Sigmoid colon (tissue), 7 donors: ENCODE results near the gene ZNF75A. TPM values are rescaled to one million over a fixed set of nuclear protein-coding genes. Genes with fewer than 3 reads are reported as not detected.
A peak's percentile ranks its signal among the peaks of the same experiment; 100 is the strongest.

Experiments
- DNase-seq: peaks from one replicate; pipeline ENCODE4 v3.0.0-alpha.2; 2019
- H3K27ac ChIP-seq, 4 donors: fragments of 200-600 bp; sonication (generic); one replicate each; pipeline ENCODE4 v1.5.1; 2016 to 2019; ENCODE audit warnings: mild to moderate bottlenecking in 1 of 4
- H3K27me3 ChIP-seq, 3 donors: fragments of 200-600 bp; sonication (generic); one replicate each; pipeline ENCODE4 v1.5.1; 2019; ENCODE audit warnings: mild to moderate bottlenecking in 1 of 3
- H3K36me3 ChIP-seq, 4 donors: fragments of 200-600 bp; sonication (generic); one replicate each; pipeline ENCODE4 v1.5.1; 2016 to 2019
- H3K4me1 ChIP-seq, 4 donors: fragments of 200-600 bp; sonication (generic); one replicate each; pipeline ENCODE4 v1.5.1; 2017 to 2019
- H3K4me3 ChIP-seq, 4 donors: fragments of 200-600 bp; sonication (generic); one replicate each; pipeline ENCODE4 v1.5.1; 2017 to 2019; ENCODE audit warnings: mild to moderate bottlenecking in 2 of 4, moderate library complexity in 1 of 4
- H3K9me3 ChIP-seq, 4 donors: fragments of 200-600 bp in 3 of 4; sonication (generic) in 3 of 4; one replicate each; pipeline versions ENCODE4 v1.5.1 to v1.6.1; 2013 to 2019
- EP300 ChIP-seq, 4 donors: sonication (generic); formaldehyde crosslinking; IDR thresholded peaks; one replicate each; pipeline ENCODE4 v1.6.1; 2017; ENCODE audit warnings: antibody characterized with exemption in 4 of 4
- POLR2A ChIP-seq, 2 donors: fragments of 450-650 bp; IDR thresholded peaks; one replicate each; pipeline ENCODE4 v1.6.1; 2016; ENCODE audit warnings: antibody characterized with exemption in 2 of 2, mild to moderate bottlenecking in 2 of 2, moderate library complexity in 2 of 2
- POLR2AphosphoS5 ChIP-seq, 4 donors: sonication (generic); formaldehyde crosslinking; IDR thresholded peaks; one replicate each; pipeline ENCODE4 v1.6.1; 2017; ENCODE audit warnings: antibody characterized with exemption in 4 of 4
- WGBS, 2 donors: extraction: QIAGEN DNeasy Blood & Tissue Kit; methylation state at CpG; one replicate each; pipeline ENCODE4 v1.1.7; 2013; 5-methylcytosine and 5-hydroxymethylcytosine counted together
- intact Hi-C: fragments of 100-400 bp; cut with DNase I; formaldehyde crosslinking; loops from one replicate; pipeline ENCODE4 v1.15.1; 2023
- polyA plus RNA-seq, 3 donors: library from polyadenylated mRNA; stranded (reverse); fragments of 200-250 nt; gene quantifications; one replicate each; pipeline ENCODE4 v1.2.3, GENCODE V29; 2013
- total RNA-seq, 4 donors: library from RNA; depleted of rRNA; stranded (reverse); fragments of >200 nt; gene quantifications; one replicate each; pipeline ENCODE4 v1.1.0, GENCODE V29; 2016
- TF ChIP-seq, protein P1 (sequence below), 4 experiments: fragments of 450-650 bp in 3 of 4; fragments of 200-600 bp in 1 of 4; IDR thresholded peaks; one replicate each; pipeline ENCODE4 v1.5.1; 2016 to 2019; ENCODE audit warnings: antibody characterized with exemption in 4 of 4, mild to moderate bottlenecking in 3 of 4, moderate library complexity in 2 of 4
- donor health status: healthy with polysubstance abuse.
- donor health status: Bipolar disorder and iron deficiency.
- donor health status: healthy.

The ZNF75A gene
- total and polyA plus RNA-seq, 7 donors, result 6.7 to 32.8 (median 26.6) TPM

DNA sequence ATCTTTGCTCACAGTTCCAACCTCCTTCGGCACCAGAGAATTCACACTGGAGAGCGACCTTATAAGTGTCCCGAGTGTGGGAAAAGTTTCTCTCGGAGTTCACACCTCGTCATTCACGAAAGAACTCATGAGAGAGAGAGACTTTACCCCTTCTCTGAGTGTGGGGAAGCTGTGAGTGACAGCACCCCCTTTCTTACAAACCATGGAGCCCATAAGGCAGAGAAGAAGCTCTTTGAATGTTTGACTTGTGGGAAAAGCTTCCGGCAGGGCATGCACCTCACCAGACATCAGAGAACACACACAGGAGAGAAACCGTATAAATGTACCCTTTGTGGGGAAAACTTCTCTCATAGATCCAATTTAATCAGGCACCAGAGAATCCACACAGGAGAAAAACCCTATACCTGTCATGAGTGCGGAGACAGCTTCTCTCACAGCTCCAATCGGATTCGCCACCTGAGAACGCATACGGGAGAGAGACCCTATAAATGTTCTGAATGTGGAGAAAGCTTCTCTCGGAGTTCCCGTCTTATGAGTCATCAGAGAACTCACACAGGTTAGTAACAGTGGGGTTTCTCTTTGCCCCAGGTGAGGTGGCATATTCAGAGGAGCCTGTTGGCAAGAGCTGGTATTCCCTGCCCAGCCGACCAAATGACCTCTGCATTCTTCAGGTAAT is 15.2 kb upstream of the ZNF75A start:
- H3K27me3 ChIP-seq, result no peaks in the 10 kb centered on the region
- whole genome bisulfite sequencing, 2 donors, result 98% methylated on average over 16 of the region's 16 CpGs
- TF ChIP-seq POLR2AphosphoS5 (IDR thresholded peaks at IDR 0.05) (no peak), POLR2A (IDR thresholded peaks at IDR 0.05) (no peak), EP300 (IDR thresholded peaks at IDR 0.05) (no peak)
- TF ChIP-seq, protein P1, sequence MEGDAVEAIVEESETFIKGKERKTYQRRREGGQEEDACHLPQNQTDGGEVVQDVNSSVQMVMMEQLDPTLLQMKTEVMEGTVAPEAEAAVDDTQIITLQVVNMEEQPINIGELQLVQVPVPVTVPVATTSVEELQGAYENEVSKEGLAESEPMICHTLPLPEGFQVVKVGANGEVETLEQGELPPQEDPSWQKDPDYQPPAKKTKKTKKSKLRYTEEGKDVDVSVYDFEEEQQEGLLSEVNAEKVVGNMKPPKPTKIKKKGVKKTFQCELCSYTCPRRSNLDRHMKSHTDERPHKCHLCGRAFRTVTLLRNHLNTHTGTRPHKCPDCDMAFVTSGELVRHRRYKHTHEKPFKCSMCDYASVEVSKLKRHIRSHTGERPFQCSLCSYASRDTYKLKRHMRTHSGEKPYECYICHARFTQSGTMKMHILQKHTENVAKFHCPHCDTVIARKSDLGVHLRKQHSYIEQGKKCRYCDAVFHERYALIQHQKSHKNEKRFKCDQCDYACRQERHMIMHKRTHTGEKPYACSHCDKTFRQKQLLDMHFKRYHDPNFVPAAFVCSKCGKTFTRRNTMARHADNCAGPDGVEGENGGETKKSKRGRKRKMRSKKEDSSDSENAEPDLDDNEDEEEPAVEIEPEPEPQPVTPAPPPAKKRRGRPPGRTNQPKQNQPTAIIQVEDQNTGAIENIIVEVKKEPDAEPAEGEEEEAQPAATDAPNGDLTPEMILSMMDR (IDR thresholded peaks at IDR 0.05), result no peak
- H3K4me3 ChIP-seq, result no peak overlapping the region
- peaks cover 26 to 67% (median 43%) of the 10 kb centered on the region in 4 donors for H3K9me3 ChIP-seq
- intact Hi-C loops, result no loop called here
- H3K36me3 ChIP-seq, result peaks cover 42 to 77% (median 60%) of the 10 kb centered on the region in 4 donors
- H3K27ac ChIP-seq, result no peak overlapping the region
- DNase-seq, result no peak
- H3K4me1 ChIP-seq, result peaks cover 0 to 35% (median 9%) of the 10 kb centered on the region in 4 donors

DNA sequence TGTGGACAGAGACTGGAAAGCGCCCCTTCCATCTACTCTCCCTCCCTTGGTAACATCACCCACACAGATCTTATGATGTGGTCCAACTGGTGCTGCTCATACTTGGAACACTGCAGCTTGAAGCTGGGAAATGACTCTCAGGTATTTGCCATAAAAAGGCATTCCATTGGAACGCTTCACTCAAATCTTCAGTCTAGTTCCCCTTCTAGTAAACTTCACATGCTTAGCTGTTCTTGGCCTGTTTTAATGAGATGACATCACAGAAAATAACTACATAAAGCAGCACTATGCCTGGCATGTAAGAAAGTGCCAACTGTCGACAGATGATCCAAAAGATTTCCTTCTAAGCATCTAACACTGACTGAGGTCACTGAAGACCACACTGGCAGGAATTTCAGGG is 12.7 kb upstream of the ZNF75A start:
- no peak overlapping the region for H3K4me3 ChIP-seq
- no peaks in the 10 kb centered on the region for H3K27me3 ChIP-seq
- DNase-seq, result no peak
- H3K27ac ChIP-seq, result peak overlapping the region in 1 of 4 donors; percentile 14
- peaks cover 0 to 30% (median 0%) of the 10 kb centered on the region in 4 donors for H3K4me1 ChIP-seq
- peaks cover 39 to 56% (median 48%) of the 10 kb centered on the region in 4 donors for H3K36me3 ChIP-seq
- WGBS, 2 donors, result 98% methylated on average over 3 of the region's 3 CpGs
- intact Hi-C loops, result no loop called here
- peaks cover 28 to 67% (median 47%) of the 10 kb centered on the region in 4 donors for H3K9me3 ChIP-seq
- TF ChIP-seq EP300 (IDR thresholded peaks at IDR 0.05), result no peak
- TF ChIP-seq, protein P1 (IDR thresholded peaks at IDR 0.05), result no peak

DNA sequence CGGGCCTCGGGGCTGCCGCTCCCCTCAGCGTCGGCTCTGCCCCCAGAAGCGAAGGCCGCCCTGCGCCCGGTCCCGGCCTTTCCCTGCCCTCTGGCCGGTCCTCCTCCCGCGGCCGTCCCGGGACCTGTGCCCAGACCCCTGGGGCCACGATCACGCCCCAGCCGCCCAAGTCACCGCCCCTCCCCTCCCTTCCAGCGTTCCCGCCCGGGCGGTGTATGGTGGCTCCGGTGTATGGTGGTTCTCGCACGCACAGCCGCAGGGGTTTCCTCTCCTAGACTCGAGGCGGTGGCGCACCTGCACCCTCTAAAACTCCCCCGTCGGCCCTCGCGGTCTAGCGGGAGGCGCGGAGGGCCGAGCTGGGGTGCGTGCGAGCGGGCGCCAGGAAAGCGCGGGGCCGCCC is 10.1 kb upstream of the ZNF75A start:
- peak overlapping the region in 1 of 4 donors; percentile 23 for H3K4me3 ChIP-seq
- intact Hi-C loops, result no loop called here
- WGBS, 2 donors, result 49 to 81% methylated on average over 45 of the region's 45 CpGs
- no peaks in the 10 kb centered on the region for H3K27me3 ChIP-seq
- no peak for DNase-seq
- H3K9me3 ChIP-seq, result peaks cover 14 to 55% (median 30%) of the 10 kb centered on the region in 4 donors
- TF ChIP-seq EP300 (IDR thresholded peaks at IDR 0.05), result no peak
- TF ChIP-seq, protein P1 (IDR thresholded peaks at IDR 0.05), result no peak
- H3K27ac ChIP-seq, result peak overlapping the region in 1 of 4 donors; percentile 21
- peaks cover 13 to 42% (median 28%) of the 10 kb centered on the region in 4 donors for H3K36me3 ChIP-seq
- peaks cover 0 to 30% (median 0%) of the 10 kb centered on the region in 4 donors for H3K4me1 ChIP-seq

DNA sequence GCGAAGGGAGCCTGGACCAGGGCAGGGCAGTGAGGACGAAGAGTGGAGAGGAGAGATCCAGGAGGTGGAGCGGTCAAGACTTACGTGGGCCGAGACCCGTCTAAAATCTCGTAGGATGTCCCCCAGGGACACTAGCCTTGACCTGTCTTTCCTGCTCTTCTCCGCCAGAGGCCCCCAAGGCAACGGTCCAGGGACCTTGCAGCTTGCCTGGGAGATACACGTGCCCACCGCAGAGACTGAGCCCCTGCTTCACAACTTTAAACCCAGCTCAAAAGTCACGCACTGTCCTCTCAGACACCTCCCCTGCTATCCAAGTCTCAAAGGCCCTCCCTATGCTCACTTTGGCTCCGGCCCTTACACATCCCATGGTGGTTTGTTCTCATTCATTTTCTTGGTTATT is 9.5 kb upstream of the ZNF75A start:
- no peaks in the 10 kb centered on the region for H3K27me3 ChIP-seq
- TF ChIP-seq POLR2AphosphoS5 (IDR thresholded peaks at IDR 0.05) (no peak), EP300 (IDR thresholded peaks at IDR 0.05) (no peak), POLR2A (IDR thresholded peaks at IDR 0.05) (no peak)
- TF ChIP-seq, protein P1 (IDR thresholded peaks at IDR 0.05), result no peak
- no peak overlapping the region for H3K4me3 ChIP-seq
- peaks cover 10 to 53% (median 24%) of the 10 kb centered on the region in 4 donors for H3K9me3 ChIP-seq
- no peak overlapping the region for H3K27ac ChIP-seq
- WGBS, 2 donors, result 76 to 89% methylated on average over 13 of the region's 13 CpGs
- peaks cover 0 to 30% (median 0%) of the 10 kb centered on the region in 4 donors for H3K4me1 ChIP-seq
- H3K36me3 ChIP-seq, result peaks cover 7 to 42% (median 22%) of the 10 kb centered on the region in 4 donors
- intact Hi-C loops, result no loop called here
- DNase-seq, result no peak
